SK-N-SH treated with all-trans-retinoic acid at 6 μM for 48 hours (cell line): ENCODE measurements around the gene RAP1GAP.

Experiments used
- ARNTL ChIP-seq: fragments of 450-650 bp; formaldehyde crosslinking; IDR thresholded peaks from 2 replicates; pipeline ENCODE4 v1.5.0; 2020; ENCODE audit warnings: low read depth, mild to moderate bottlenecking, moderate library complexity, borderline replicate concordance
- BACH2 ChIP-seq: fragments of 250-450 bp; sonication (Bioruptor Pico); IDR thresholded peaks from 2 replicates; pipeline ENCODE4 v1.9.0; 2021; ENCODE audit warnings: mild to moderate bottlenecking, borderline replicate concordance
- CREB5 ChIP-seq: fragments of 250-450 bp; sonication (Bioruptor Pico); IDR thresholded peaks from 2 replicates; pipeline ENCODE4 v1.5.1; 2020; ENCODE audit warnings: low read depth, mild to moderate bottlenecking, moderate library complexity
- CSDC2 ChIP-seq: fragments of 250-450 bp; sonication (Bioruptor Pico); IDR thresholded peaks from 2 replicates; pipeline ENCODE4 v1.5.0; 2020; ENCODE audit warnings: mild to moderate bottlenecking, moderate library complexity
- GLIS3 ChIP-seq: fragments of 250-450 bp; sonication (Bioruptor Pico); IDR thresholded peaks from 2 replicates; pipeline ENCODE4 v1.5.0; 2020; ENCODE audit warnings: mild to moderate bottlenecking, moderate library complexity
- PATZ1 ChIP-seq: fragments of 250-450 bp; sonication (Bioruptor Pico); IDR thresholded peaks from 2 replicates; pipeline ENCODE4 v1.8.0; 2020; ENCODE audit warnings: mild to moderate bottlenecking, moderate library complexity, borderline replicate concordance
- POU6F1 ChIP-seq: fragments of 250-450 bp; sonication (Bioruptor Pico); IDR thresholded peaks from 2 replicates; pipeline ENCODE4 v1.8.0; 2021; ENCODE audit warnings: low read depth, mild to moderate bottlenecking, moderate library complexity, borderline replicate concordance
- PPARA ChIP-seq: fragments of 250-450 bp; sonication (Bioruptor Pico); IDR thresholded peaks from 2 replicates; pipeline ENCODE4 v1.5.0; 2020; ENCODE audit warnings: mild to moderate bottlenecking, borderline replicate concordance
- RARB ChIP-seq: fragments of 250-450 bp; sonication (Bioruptor Pico); IDR thresholded peaks from 2 replicates; pipeline ENCODE4 v1.8.0; 2021; ENCODE audit warnings: mild to moderate bottlenecking, moderate library complexity
- TCF4 ChIP-seq: fragments of 250-450 bp; sonication (Bioruptor Pico); IDR thresholded peaks from 2 replicates; pipeline ENCODE4 v1.8.0; 2021; ENCODE audit warnings: mild to moderate bottlenecking, moderate library complexity, borderline replicate concordance
- TSHZ2 ChIP-seq: fragments of 250-450 bp; sonication (Bioruptor Pico); IDR thresholded peaks from 2 replicates; pipeline ENCODE4 v1.5.0; 2020; ENCODE audit warnings: mild to moderate bottlenecking, moderate library complexity
- ZFP3 ChIP-seq: fragments of 250-450 bp; sonication (Bioruptor Pico); IDR thresholded peaks from 2 replicates; pipeline ENCODE4 v1.5.0; 2020; ENCODE audit warnings: mild to moderate bottlenecking, moderate library complexity
- ZFP30 ChIP-seq: fragments of 450-650 bp; formaldehyde crosslinking; IDR thresholded peaks from 2 replicates; pipeline ENCODE4 v1.5.0; 2022; ENCODE audit warnings: mild to moderate bottlenecking, moderate library complexity

GRCh38 chr1:21610027-21610426, 59.1 kb downstream of the RAP1GAP start:
- TF ChIP-seq ZFP30 (CRISPR knock-in tag), result no peak
- no peak for TF ChIP-seq BACH2 (CRISPR knock-in tag)
- no peak for TF ChIP-seq RARB (CRISPR knock-in tag)
- TF ChIP-seq TCF4 (CRISPR knock-in tag), result no peak
- no peak for TF ChIP-seq PATZ1 (CRISPR knock-in tag)
- no peak for TF ChIP-seq CREB5
- no peak for TF ChIP-seq TSHZ2 (CRISPR knock-in tag)
- TF ChIP-seq POU6F1, result no peak
- TF ChIP-seq GLIS3, result no peak
- TF ChIP-seq ARNTL (CRISPR knock-in tag), result no peak
- no peak for TF ChIP-seq ZFP3 (CRISPR knock-in tag)
- no peak for TF ChIP-seq PPARA
- no peak for TF ChIP-seq CSDC2 (CRISPR knock-in tag)
